Fibroblast of lung (primary cell): ENCODE results near the gene SLC25A18.

ENCODE experiments used
- CTCF ChIP-seq, 2 donors: IDR thresholded peaks in 1 of 2; conservative IDR thresholded peaks in 1 of 2; 1 replicate in 1 of 2; 2 replicates in 1 of 2; pipeline ENCODE4 v1.5.1; 2011 to 2012; ENCODE audit warnings: low read length in 2 of 2, control low read depth in 1 of 2, inconsistent platforms in 1 of 2, low read depth in 1 of 2, mild to moderate bottlenecking in 1 of 2
- EZH2 ChIP-seq: IDR thresholded peaks from 2 replicates; pipeline ENCODE4 v1.5.1; 2012; ENCODE audit warnings: low read length, control low read depth, mild to moderate bottlenecking; ENCODE audit errors: missing control alignments

GRCh38 chr22:17569971-17570511 is 6.7 kb downstream of the SLC25A18 start:
- TF ChIP-seq CTCF (conservative IDR thresholded peaks at IDR 0.05 in 1 of 2, IDR thresholded peaks at IDR 0.05 in 1 of 2; ENCODE audit: low read depth in 1 of 2, low read length in 2 of 2): no peak
- no peak for TF ChIP-seq EZH2
